Adipocyte (in vitro differentiated cells): ENCODE results near the gene PLCB3.

Experiments used
- DNase-seq: peaks from one replicate; pipeline ENCODE4 v3.0.0-alpha.2; 2015; ENCODE audit warnings: low read depth
- H3K27me3 ChIP-seq: replicated peaks from 2 replicates; pipeline ENCODE4 v1.7.0; 2013; ENCODE audit warnings: mild to moderate bottlenecking, low read length, moderate library complexity; ENCODE audit not compliant: control insufficient read depth, insufficient read depth
- H3K36me3 ChIP-seq: 2 replicates; pipeline ENCODE4 v1.7.0; 2013; ENCODE audit warnings: low read length, mild to moderate bottlenecking, moderate library complexity; ENCODE audit not compliant: control insufficient read depth, insufficient read depth, severe bottlenecking
- H3K4me1 ChIP-seq: 2 replicates; pipeline ENCODE4 v1.7.0; 2013; ENCODE audit warnings: mild to moderate bottlenecking, low read length, moderate library complexity; ENCODE audit not compliant: control insufficient read depth, insufficient read depth
- H3K4me3 ChIP-seq: 2 replicates; pipeline ENCODE4 v1.7.0; 2013; ENCODE audit warnings: mild to moderate bottlenecking, low read length, moderate library complexity
- H3K9ac ChIP-seq: 2 replicates; pipeline ENCODE4 v1.7.0; 2013; ENCODE audit warnings: mild to moderate bottlenecking, low read length, moderate library complexity
- H3K9me3 ChIP-seq: 2 replicates; pipeline ENCODE4 v1.7.0; 2013; ENCODE audit warnings: mild to moderate bottlenecking, low read length, moderate library complexity; ENCODE audit not compliant: control insufficient read depth

The PLCB3 gene

GRCh38 chr11:64275841-64276240, 24.5 kb downstream of the PLCB3 start:
- Histone ChIP-seq H3K9me3 (no peaks in the 10 kb centered on the region), H3K36me3 (peaks cover 18% of the 10 kb centered on the region), H3K4me1 (peaks cover 10% of the 10 kb centered on the region), H3K9ac (no peak overlapping the region), H3K4me3 (no peak overlapping the region), H3K27me3 (no peaks in the 10 kb centered on the region)
- no peak for DNase-seq

DNA sequence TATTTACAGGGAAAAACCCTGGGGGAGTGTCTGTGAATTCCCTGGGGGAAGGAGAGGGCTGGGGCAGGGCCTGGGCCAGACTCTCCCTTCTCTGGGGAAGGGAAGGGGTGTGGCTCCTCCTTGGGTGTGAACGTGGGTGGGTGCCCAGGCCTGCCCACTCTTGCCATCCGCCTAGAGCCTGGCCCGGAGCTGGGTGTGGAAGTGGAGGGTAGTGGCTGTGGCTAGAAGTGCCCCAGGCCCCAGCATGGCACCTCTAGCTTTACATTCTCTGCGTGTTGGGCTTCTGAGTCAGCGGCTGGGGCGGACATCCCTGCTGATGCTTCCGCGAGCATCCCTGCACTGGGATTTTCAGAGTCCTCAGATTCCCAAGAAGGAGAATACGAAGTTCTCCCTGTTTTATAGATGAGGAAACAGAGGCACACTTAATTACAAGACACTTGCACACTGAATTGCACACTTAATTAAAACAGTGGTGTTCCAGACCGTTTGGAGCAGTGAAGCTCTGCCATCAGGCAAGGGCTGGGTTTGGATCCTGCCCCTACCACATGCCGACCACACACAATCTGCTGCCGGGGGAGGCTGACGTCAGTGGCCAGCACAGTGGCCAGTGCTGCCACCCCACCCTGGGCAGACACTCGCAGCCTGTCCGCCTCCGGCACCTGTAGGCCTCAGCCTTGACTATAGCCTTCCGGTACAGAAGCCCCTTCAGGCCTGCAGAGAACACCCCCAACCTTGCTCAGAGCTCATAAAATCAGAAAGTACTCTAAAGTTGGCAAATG, 25.5 kb downstream of the PLCB3 start:
- Histone ChIP-seq H3K9me3 (no peaks in the 10 kb centered on the region), H3K27me3 (no peaks in the 10 kb centered on the region), H3K36me3 (peaks cover 18% of the 10 kb centered on the region), H3K4me3 (no peak overlapping the region), H3K4me1 (peaks cover 7% of the 10 kb centered on the region), H3K9ac (no peak overlapping the region)
- no peak for DNase-seq

GRCh38 chr11:64278576-64279190, 27.4 kb downstream of the PLCB3 start:
- H3K27me3 ChIP-seq: no peaks in the 10 kb centered on the region
- peaks cover 22% of the 10 kb centered on the region for H3K36me3 ChIP-seq
- no peak for DNase-seq
- peaks cover 1% of the 10 kb centered on the region for H3K4me1 ChIP-seq
- H3K9ac ChIP-seq: no peak overlapping the region
- H3K4me3 ChIP-seq: no peak overlapping the region
- no peaks in the 10 kb centered on the region for H3K9me3 ChIP-seq

DNA sequence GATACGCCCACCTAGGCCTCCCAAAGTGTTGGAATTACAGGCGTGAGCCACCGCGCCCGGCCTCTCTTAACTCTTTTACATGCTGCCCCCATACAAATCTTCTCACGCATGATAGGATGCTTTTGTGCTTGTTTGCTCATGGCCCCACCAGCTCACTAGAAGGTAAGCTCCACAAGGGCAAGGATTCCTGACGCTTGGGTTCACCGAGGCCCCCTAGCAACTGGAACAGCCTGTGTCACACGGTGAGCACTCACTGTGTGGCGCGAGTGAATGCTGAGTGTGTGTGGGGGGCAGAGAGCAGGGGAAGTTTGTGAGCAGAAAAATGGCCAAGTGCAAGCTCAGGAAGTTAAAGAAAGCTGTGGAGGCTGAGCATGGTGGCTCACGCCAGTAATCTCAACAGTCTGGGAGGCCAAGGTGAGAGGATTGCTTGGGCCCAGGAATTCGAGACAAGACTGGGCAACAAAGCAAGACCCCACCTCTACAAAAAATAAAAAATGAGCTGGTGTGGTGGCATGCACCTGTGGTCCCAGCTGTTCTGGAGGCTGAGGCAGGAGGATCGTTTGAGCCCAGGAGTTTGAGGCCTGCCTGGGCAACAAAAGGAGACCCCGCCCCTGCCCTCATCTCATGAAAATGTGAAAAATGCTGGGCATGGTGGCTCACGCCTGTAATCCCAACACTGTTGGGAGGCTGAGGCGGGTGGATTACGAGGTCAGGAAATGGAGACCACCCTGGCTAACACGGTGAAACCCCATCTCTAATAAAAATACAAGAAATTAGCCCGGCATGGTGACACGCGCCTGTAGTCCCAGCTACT, 30.8 kb downstream of the PLCB3 start:
- Histone ChIP-seq H3K9ac (no peak overlapping the region), H3K36me3 (peaks cover 10% of the 10 kb centered on the region), H3K4me1 (peaks cover 16% of the 10 kb centered on the region), H3K9me3 (no peaks in the 10 kb centered on the region), H3K27me3 (no peaks in the 10 kb centered on the region), H3K4me3 (no peak overlapping the region)
- DNase-seq: no peak

DNA sequence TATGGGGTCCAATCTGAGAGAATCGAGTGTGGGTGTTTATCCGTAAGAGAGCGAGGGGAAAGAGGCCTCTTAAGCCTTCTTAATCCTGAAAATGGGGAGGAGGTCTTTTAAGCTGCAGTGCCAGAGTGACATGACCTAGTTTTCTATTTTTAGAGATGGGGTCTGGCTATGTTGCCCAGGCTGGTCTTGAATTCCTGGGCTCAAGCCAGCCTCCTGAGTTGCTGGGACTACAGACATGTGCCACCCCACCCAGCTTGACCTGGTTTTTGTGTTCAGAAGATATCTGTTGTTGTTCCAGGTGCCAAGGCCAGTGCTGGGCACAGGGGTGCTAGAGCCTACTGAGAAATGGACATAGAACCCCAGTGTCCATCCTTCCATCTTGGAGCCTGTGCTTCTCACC, 31.8 kb downstream of the PLCB3 start:
- no peak for DNase-seq
- Histone ChIP-seq H3K9ac (peak overlapping the region; percentile 96), H3K4me1 (peaks cover 16% of the 10 kb centered on the region), H3K9me3 (no peaks in the 10 kb centered on the region), H3K27me3 (no peaks in the 10 kb centered on the region), H3K36me3 (peaks cover 10% of the 10 kb centered on the region), H3K4me3 (no peak overlapping the region)

DNA sequence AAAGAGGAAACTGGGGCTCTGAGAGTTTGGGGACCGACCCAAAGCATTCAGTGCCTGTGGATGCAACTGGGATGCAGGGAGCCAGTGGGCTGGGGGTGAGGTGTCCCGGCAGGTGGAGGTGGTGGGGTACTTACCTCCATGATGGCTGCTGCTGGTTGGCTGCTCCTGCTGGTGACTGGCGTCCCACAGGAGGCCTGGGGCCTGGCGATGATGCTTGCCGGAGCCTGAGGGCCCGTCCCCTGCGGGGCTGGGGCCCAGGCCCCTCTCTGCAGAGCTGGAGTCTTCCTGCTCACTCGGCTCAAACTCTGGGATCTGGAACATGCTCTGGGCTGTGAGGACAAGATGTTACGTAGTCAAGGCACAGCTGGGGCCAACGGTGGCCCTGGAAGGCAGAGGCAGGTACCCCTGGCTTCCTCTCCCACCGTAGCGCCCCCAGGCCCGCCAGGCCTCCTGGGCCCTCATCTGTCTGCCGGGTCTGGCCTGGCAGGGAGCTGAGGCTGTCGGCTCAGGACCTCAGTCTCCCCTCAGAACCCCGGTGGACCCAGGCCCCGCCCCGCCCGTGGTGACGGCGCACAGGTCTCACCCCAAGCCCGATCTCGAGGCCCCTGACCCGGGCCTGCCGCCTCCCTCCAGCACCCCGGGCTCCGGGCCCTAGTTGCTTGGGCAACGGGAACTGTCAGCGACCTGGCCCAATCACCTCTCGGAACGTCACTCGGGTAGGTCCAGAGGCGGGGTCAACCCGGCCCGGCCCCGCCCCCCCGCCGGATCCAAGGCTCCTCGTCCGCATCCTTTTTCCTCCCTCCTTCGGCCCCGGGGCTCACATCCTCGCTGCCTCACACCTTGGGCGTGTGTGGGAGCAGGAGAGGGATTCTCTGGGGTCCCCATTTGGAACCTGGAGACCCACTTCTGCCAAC, 33.0 kb downstream of the PLCB3 start, which contains the start of gene BAD:
TSS of gene BAD (minus strand) at position 618 of the 914 bp plus-strand sequence. CDS start at position 321, 297 bp downstream.
- Histone ChIP-seq H3K4me3 (peak within 1 kb of the TSS; percentile 91), H3K27me3 (no peaks in the 10 kb centered on the region), H3K9me3 (no peaks in the 10 kb centered on the region), H3K9ac (peak within 1 kb of the TSS; percentile 96), H3K36me3 (peaks cover 4% of the 10 kb centered on the region), H3K4me1 (peaks cover 16% of the 10 kb centered on the region)
- peak; percentile 98 for DNase-seq

GRCh38 chr11:64284962-64285884, 33.9 kb downstream of the PLCB3 start, which contains the start of gene GPR137:
Gene GPR137, plus strand, starts transcription at chr11:64285848. Its CDS starts 677 bp downstream, at chr11:64286525.
- Histone ChIP-seq H3K4me3 (peak within 1 kb of the TSS; percentile 91), H3K9me3 (no peaks in the 10 kb centered on the region), H3K27me3 (no peaks in the 10 kb centered on the region), H3K4me1 (peaks cover 16% of the 10 kb centered on the region), H3K36me3 (peaks cover 4% of the 10 kb centered on the region), H3K9ac (peak within 1 kb of the TSS; percentile 96)
- DNase-seq: peak; percentile 89

- H3K36me3 ChIP-seq: peaks cover 4% of the 10 kb centered on the region
- peaks cover 16% of the 10 kb centered on the region for H3K4me1 ChIP-seq
- H3K9ac ChIP-seq: peak overlapping the region; percentile 96
- no peak for DNase-seq
- H3K27me3 ChIP-seq: no peaks in the 10 kb centered on the region
- H3K9me3 ChIP-seq: no peaks in the 10 kb centered on the region
- peak overlapping the region; percentile 91 for H3K4me3 ChIP-seq
Measured at GRCh38 chr11:64285885-64286800, 34.8 kb downstream of the PLCB3 start.

- no peaks in the 10 kb centered on the region for H3K27me3 ChIP-seq
- H3K9ac ChIP-seq: no peak overlapping the region
- peaks cover 4% of the 10 kb centered on the region for H3K36me3 ChIP-seq
- H3K9me3 ChIP-seq: no peaks in the 10 kb centered on the region
- H3K4me1 ChIP-seq: peaks cover 16% of the 10 kb centered on the region
- DNase-seq: no peak
- H3K4me3 ChIP-seq: no peak overlapping the region
Measured at GRCh38 chr11:64286801-64287159, 35.5 kb downstream of the PLCB3 start.
